Breast epithelium (tissue), 4 donors: ENCODE data around the gene DCST1. TPM values are rescaled to one million over a fixed set of nuclear protein-coding genes. Genes with fewer than 3 reads are reported as not detected.

Source experiments
- DNase-seq, 2 donors: peaks; one replicate each; pipeline ENCODE4 v3.0.0-alpha.2; 2019; ENCODE audit warnings: low spot score in 2 of 2
- H3K27ac ChIP-seq, 2 donors: fragments of 200-600 bp; sonication (generic) in 1 of 2; one replicate each; pipeline ENCODE4 v1.5.1; 2016 to 2019; ENCODE audit warnings: mild to moderate bottlenecking in 1 of 2
- H3K27me3 ChIP-seq, 2 donors: fragments of 200-600 bp; sonication (generic) in 1 of 2; one replicate each; pipeline versions ENCODE4 v1.5.1 to v1.6.0; 2017 to 2019; ENCODE audit warnings: control low read depth in 1 of 2, mild to moderate bottlenecking in 1 of 2
- H3K36me3 ChIP-seq: fragments of 200-600 bp; one replicate; pipeline ENCODE4 v1.5.1; 2019
- H3K4me1 ChIP-seq, 2 donors: fragments of 200-600 bp; sonication (generic); one replicate each; pipeline ENCODE4 v1.5.1; 2016 to 2019; ENCODE audit warnings: control low read depth in 1 of 2
- H3K4me3 ChIP-seq, 3 donors: fragments of 200-600 bp; sonication (generic); 1 replicate in 2 of 3; 2 replicates in 1 of 3; pipeline ENCODE4 v1.5.1; 2016 to 2019; ENCODE audit warnings: mild to moderate bottlenecking in 3 of 3, moderate library complexity in 2 of 3
- H3K9me3 ChIP-seq, 2 donors: fragments of 200-600 bp; sonication (generic) in 1 of 2; one replicate each; pipeline ENCODE4 v1.5.1; 2016 to 2019; ENCODE audit warnings: control low read depth in 1 of 2
- CTCF ChIP-seq, 3 donors: fragments of 450-650 bp; IDR thresholded peaks; one replicate each; pipeline ENCODE4 v1.5.1; 2016 to 2017; ENCODE audit warnings: antibody characterized with exemption in 3 of 3, mild to moderate bottlenecking in 3 of 3, moderate library complexity in 3 of 3
- POLR2A ChIP-seq: fragments of 450-650 bp; IDR thresholded peaks from one replicate; pipeline ENCODE4 v1.6.1; 2016; ENCODE audit warnings: antibody characterized with exemption, mild to moderate bottlenecking, moderate library complexity
- POLR2AphosphoS5 ChIP-seq, 3 donors: sonication (generic); formaldehyde crosslinking; IDR thresholded peaks; one replicate each; pipeline ENCODE4 v1.6.1; 2017; ENCODE audit warnings: antibody characterized with exemption in 3 of 3
- intact Hi-C: fragments of 100-400 bp; cut with DNase I; formaldehyde crosslinking; loops from one replicate; pipeline ENCODE4 v1.15.1; 2023; ENCODE audit warnings: low total_unique reads
- total RNA-seq, 3 donors: library from RNA; depleted of rRNA; stranded (reverse); fragments of >200 nt; gene quantifications; one replicate each; pipeline ENCODE4 v1.1.0, GENCODE V29; 2016

DCST1 gene
- total RNA-seq, 3 donors from 2014 or later, result 0.16 to 0.66 (median 0.44) TPM

DNA sequence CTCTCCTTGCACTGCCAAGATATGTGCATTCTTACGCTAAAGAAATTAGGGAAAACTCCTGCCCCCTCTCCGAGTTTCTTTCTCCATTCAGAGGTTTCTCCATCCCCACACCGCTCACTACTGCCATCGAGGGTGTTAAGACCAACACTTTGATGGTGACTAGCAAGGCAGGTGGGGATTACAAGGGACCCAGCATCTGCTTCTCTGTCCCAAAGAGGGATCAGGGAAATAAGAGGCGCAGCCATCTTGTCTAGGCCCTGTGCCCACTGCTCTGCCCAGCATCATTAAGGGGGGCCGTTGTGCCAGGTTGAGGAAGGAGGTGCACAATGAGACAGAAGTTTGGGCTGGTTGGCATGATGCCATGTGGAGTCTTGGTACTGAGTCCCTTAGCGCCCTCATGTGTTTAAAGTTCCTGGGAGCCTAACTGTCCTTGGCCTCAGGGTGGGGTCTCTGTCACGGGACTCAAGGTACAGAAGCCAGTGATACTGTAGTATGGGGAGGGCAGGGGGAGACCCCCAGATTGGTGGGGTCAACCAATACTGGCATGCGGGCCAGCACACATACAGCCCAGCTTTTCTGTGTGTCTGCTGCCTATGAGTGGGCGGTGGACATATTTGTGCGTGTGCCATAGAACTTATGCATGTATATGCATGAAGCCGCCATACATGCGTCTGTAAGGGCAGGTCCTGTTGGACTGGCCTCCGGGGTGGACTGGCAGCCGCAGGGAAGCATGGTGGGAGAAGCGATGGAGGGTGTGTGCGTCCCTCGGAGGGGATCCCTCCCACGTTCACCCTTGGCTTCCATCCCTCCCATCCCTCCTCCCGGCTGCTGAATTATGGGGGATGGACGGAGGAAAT is 50.5 kb downstream of the DCST1 start:
- peak; percentile 73 to 80 for DNase-seq
- intact Hi-C loops, result no loop called here
- Histone ChIP-seq H3K36me3 (no peaks in the 10 kb centered on the region), H3K27ac (peak overlapping the region; percentile 94 to 98), H3K4me3 (peak overlapping the region; percentile 69 to 86 (median 73)), H3K4me1 (peaks cover 32 to 36% of the 10 kb centered on the region in 2 donors), H3K9me3 (no peaks in the 10 kb centered on the region), H3K27me3 (peaks cover 16 to 26% of the 10 kb centered on the region in 2 donors)
- TF ChIP-seq POLR2A (no peak), CTCF (IDR thresholded peaks at IDR 0.05) (no peak), POLR2AphosphoS5 (IDR thresholded peaks at IDR 0.05) (peak in 1 of 3 donors; percentile 42)

- Histone ChIP-seq H3K27ac (peak overlapping the region; percentile 94 to 98), H3K27me3 (peaks cover 16 to 23% of the 10 kb centered on the region in 2 donors), H3K4me1 (peaks cover 30 to 32% of the 10 kb centered on the region in 2 donors), H3K4me3 (peak overlapping the region; percentile 69 to 86 (median 73)), H3K36me3 (no peaks in the 10 kb centered on the region), H3K9me3 (no peaks in the 10 kb centered on the region)
- intact Hi-C loops, result no loop called here
- TF ChIP-seq POLR2A (no peak), POLR2AphosphoS5 (IDR thresholded peaks at IDR 0.05) (peak; percentile 32 to 77 (median 71)), CTCF (IDR thresholded peaks at IDR 0.05) (peak; percentile 96 to 99 (median 96))
- peak; percentile 91 to 94 for DNase-seq
Observed at GRCh38 chr1:155084722-155085503, 51.3 kb downstream of the DCST1 start.

- peak overlapping the region; percentile 69 to 86 (median 73) for H3K4me3 ChIP-seq
- H3K27me3 ChIP-seq, result peaks cover 16 to 18% of the 10 kb centered on the region in 2 donors
- no peaks in the 10 kb centered on the region for H3K9me3 ChIP-seq
- H3K36me3 ChIP-seq, result no peaks in the 10 kb centered on the region
- DNase-seq, result peak; percentile 76 to 84
- H3K4me1 ChIP-seq, result peaks cover 23 to 28% of the 10 kb centered on the region in 2 donors
- peak overlapping the region; percentile 94 to 98 for H3K27ac ChIP-seq
- intact Hi-C loops, result no loop called here
- TF ChIP-seq POLR2A (no peak), POLR2AphosphoS5 (IDR thresholded peaks at IDR 0.05) (no peak), CTCF (IDR thresholded peaks at IDR 0.05) (no peak)
Observed at GRCh38 chr1:155085504-155086127, 52.0 kb downstream of the DCST1 start.

DNA sequence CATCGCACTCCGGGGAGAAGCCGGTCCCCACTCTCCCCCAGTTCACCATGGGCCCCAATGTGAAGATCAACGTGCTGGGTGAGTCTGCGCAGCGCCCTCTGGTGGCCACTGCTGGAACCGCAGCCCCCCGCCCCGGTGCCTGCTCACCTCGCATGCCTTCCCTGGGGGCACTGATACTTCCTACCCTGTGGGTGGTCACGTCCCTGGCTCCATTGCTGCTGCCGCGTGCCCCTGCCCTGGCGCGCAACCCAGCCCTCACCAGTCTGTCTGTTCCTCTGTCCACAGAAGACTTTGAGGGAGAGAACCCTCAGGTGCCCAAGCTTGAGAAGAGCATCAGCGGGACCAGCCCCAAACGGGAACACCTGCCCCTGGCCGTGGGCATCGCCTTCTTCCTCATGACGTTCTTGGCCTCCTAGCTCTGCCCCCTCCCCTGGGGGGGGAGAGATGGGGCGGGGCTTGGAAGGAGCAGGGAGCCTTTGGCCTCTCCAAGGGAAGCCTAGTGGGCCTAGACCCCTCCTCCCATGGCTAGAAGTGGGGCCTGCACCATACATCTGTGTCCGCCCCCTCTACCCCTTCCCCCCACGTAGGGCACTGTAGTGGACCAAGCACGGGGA is 52.6 kb downstream of the DCST1 start:
- Histone ChIP-seq H3K4me3 (peak overlapping the region; percentile 69 to 86 (median 73)), H3K27me3 (peaks cover 14 to 16% of the 10 kb centered on the region in 2 donors), H3K36me3 (no peaks in the 10 kb centered on the region), H3K9me3 (no peaks in the 10 kb centered on the region), H3K27ac (peak overlapping the region; percentile 94 to 98), H3K4me1 (peaks cover 20 to 22% of the 10 kb centered on the region in 2 donors)
- peak; percentile 59 to 70 for DNase-seq
- intact Hi-C loops, result no loop called here
- peak; percentile 92 to 95 (median 93) for TF ChIP-seq CTCF (IDR thresholded peaks at IDR 0.05)
- TF ChIP-seq POLR2AphosphoS5 (IDR thresholded peaks at IDR 0.05), result no peak
